Caco-2 (cell line): ENCODE measurements around the gene LRRC36. TPM values are rescaled to one million over a fixed set of nuclear protein-coding genes. Genes with fewer than 3 reads are reported as not detected.

ENCODE experiments used
- BruUV-seq: library from RNA; stranded (reverse); fragments of 400-500 nt; replicated peaks from 2 replicates; lab custom pipeline; 2021; lab: Mats Ljungman, UMichigan
- CTCF ChIA-PET: fragments of 300-600 bp; sonication (Branson Sonifier 250); formaldehyde crosslinking; loops from one replicate; lab custom pipeline; 2022; ENCODE audit warnings: antibody characterized with exemption; lab: Charles Lee
- POLR2A ChIA-PET: fragments of 300-600 bp; sonication (Branson Sonifier 250); formaldehyde crosslinking; loops from one replicate; lab custom pipeline; 2022; ENCODE audit warnings: antibody characterized with exemption; lab: Charles Lee
- DNase-seq, 2 experiments: peaks; one replicate each; pipeline versions ENCODE4 v3.0.0 to v3.0.0-alpha.2; 2020 to 2022
- H3K27me3 ChIP-seq: replicated peaks from 2 replicates; pipeline ENCODE4 v1.6.0; 2011; ENCODE audit warnings: low read length; ENCODE audit not compliant: control insufficient read depth, insufficient read depth
- H3K36me3 ChIP-seq: 2 replicates; pipeline ENCODE4 v1.5.1; 2011; ENCODE audit warnings: low read length; ENCODE audit not compliant: control insufficient read depth, insufficient read depth
- H3K4me1 ChIP-seq: fragments of 250-450 bp; sonication (Bioruptor Pico); 2 replicates; pipeline ENCODE4 v1.5.1; 2020; ENCODE audit warnings: mild to moderate bottlenecking
- H3K4me3 ChIP-seq: 2 replicates; pipeline ENCODE4 v1.5.1; 2011; ENCODE audit warnings: low read depth, mild to moderate bottlenecking, control low read depth, low read length
- H3K9me3 ChIP-seq: fragments of 250-450 bp; sonication (Bioruptor Pico); 2 replicates; pipeline ENCODE4 v1.5.1; 2020; ENCODE audit warnings: mild to moderate bottlenecking, moderate library complexity
- H3K27ac Mint-ChIP-seq: one replicate; pipeline ENCODE4 v1.8.0; 2022; ENCODE audit warnings: mixed read lengths; ENCODE audit not compliant: unreplicated experiment
- H3K27me3 Mint-ChIP-seq: one replicate; pipeline ENCODE4 v1.8.0; 2022; ENCODE audit warnings: mixed read lengths; ENCODE audit not compliant: insufficient read depth, unreplicated experiment
- H3K36me3 Mint-ChIP-seq: one replicate; pipeline ENCODE4 v1.8.0; 2022; ENCODE audit warnings: mild to moderate bottlenecking, mixed read lengths; ENCODE audit not compliant: insufficient read depth, unreplicated experiment
- H3K4me1 Mint-ChIP-seq: one replicate; pipeline ENCODE4 v1.8.0; 2022; ENCODE audit warnings: low read depth, mixed read lengths; ENCODE audit not compliant: unreplicated experiment
- H3K4me3 Mint-ChIP-seq: one replicate; pipeline ENCODE4 v1.8.0; 2022; ENCODE audit warnings: mild to moderate bottlenecking, moderate library complexity, mixed read lengths; ENCODE audit not compliant: unreplicated experiment
- H3K9me3 Mint-ChIP-seq: one replicate; pipeline ENCODE4 v1.8.0; 2022; ENCODE audit warnings: mixed read lengths; ENCODE audit not compliant: unreplicated experiment
- intact Hi-C: fragments of 100-400 bp; cut with micrococcal nuclease; formaldehyde crosslinking; loops from one replicate; pipeline ENCODE4 v1.10.0; 2022; ENCODE audit not compliant: unreplicated experiment
- total RNA-seq: library from RNA; stranded (reverse); gene quantifications from 2 replicates; pipeline ENCODE4 v1.2.3, GENCODE V29; 2022
- TF ChIP-seq, protein P1 (sequence below), 2 experiments: fragments of 200-600 bp in 1 of 2; IDR thresholded peaks; 1 replicate in 1 of 2; 2 replicates in 1 of 2; pipeline versions ENCODE4 v1.5.1 to v1.8.0; 2011 to 2022; ENCODE audit warnings: antibody characterized with exemption in 1 of 2, control low read depth in 1 of 2, inconsistent platforms in 1 of 2, low read depth in 1 of 2, low read length in 1 of 2, mild to moderate bottlenecking in 1 of 2, moderate library complexity in 1 of 2; ENCODE audit not compliant: insufficient read depth in 1 of 2, severe bottlenecking in 1 of 2, unreplicated experiment in 1 of 2

The LRRC36 gene
- total RNA-seq, 1 experiment from 2014 or later, result not detected

DNA sequence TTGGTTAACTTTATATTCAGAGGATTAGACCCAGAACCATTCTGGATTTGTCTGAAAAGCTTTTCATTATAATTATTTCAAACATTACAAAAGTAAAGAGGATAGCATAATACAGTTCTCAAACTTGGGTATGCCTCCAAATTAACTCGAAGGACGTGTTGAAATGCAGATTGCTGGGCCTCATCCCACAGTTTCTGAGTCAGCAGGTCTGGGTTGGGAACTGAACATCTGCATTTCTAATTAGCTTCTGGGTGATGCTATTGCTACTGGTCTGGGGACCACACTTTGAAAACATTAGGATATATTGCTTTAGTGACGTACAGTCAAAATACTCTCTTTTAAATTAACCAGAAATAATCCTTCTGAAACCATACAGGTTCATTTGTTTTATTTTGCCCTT, 56.7 kb downstream of the LRRC36 start:
- ChIA-PET CTCF (interaction anchor here (1.3 kb wide), 2 partner anchors 10 to 45 kb away, joined by 3 read pairs; partner anchors contain the start of gene TPPP3), POLR2A (no interaction called here)
- TF ChIP-seq, protein P1, sequence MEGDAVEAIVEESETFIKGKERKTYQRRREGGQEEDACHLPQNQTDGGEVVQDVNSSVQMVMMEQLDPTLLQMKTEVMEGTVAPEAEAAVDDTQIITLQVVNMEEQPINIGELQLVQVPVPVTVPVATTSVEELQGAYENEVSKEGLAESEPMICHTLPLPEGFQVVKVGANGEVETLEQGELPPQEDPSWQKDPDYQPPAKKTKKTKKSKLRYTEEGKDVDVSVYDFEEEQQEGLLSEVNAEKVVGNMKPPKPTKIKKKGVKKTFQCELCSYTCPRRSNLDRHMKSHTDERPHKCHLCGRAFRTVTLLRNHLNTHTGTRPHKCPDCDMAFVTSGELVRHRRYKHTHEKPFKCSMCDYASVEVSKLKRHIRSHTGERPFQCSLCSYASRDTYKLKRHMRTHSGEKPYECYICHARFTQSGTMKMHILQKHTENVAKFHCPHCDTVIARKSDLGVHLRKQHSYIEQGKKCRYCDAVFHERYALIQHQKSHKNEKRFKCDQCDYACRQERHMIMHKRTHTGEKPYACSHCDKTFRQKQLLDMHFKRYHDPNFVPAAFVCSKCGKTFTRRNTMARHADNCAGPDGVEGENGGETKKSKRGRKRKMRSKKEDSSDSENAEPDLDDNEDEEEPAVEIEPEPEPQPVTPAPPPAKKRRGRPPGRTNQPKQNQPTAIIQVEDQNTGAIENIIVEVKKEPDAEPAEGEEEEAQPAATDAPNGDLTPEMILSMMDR (IDR thresholded peaks at IDR 0.05; ENCODE audit: insufficient read depth in 1 of 2, low read depth in 1 of 2, low read length in 1 of 2, severe bottlenecking in 1 of 2, unreplicated experiment in 1 of 2), result no peak
- Mint-ChIP-seq H3K4me3 (no peak overlapping the region), H3K9me3 (no peaks in the 10 kb centered on the region), H3K36me3 (no peaks in the 10 kb centered on the region), H3K27me3 (no peaks in the 10 kb centered on the region), H3K27ac (no peak overlapping the region), H3K4me1 (no peaks in the 10 kb centered on the region)
- intact Hi-C loops, result no loop called here
- Histone ChIP-seq H3K4me3 (no peak overlapping the region), H3K4me1 (no peaks in the 10 kb centered on the region), H3K9me3 (no peaks in the 10 kb centered on the region), H3K36me3 (no peaks in the 10 kb centered on the region), H3K27me3 (no peaks in the 10 kb centered on the region)
- DNase-seq, result no peak
- no TSS peak for BruUV-seq

DNA sequence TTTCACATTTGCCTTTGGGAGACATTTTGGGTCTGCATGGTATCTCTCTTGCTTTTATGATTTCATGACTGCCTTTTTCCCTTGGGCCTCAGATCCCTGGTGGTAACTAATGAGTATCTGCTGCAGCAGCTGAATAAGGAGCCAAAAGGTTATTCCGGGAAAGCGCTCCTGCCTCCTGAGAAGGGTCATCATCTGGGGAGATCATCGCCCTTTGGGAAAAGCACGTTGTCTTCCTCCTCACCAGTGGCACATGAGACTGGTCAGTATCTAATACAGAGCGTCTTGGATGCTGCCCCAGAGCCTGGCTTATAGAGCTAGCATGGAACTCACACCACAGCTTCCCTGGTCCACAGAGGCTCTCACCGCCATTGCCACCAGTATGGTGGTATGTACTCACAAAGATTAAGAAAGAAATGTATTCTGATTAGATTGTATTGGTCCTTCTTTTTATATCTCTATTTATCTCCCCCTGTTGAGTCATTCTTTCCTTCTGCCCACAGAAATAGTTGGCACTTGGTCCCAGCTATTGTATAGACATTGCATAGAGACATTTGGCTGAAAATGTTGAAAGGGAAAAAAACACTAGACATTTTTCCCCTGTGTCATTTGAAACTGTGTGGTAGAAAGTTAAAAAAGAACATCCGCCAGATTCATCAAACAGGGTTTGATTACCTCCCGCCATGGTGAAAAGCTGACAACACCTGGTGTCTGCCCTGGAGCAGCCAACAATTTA, 58.3 kb downstream of the LRRC36 start:
- Histone ChIP-seq H3K4me3 (no peak overlapping the region), H3K4me1 (no peaks in the 10 kb centered on the region), H3K9me3 (no peaks in the 10 kb centered on the region), H3K36me3 (no peaks in the 10 kb centered on the region), H3K27me3 (no peaks in the 10 kb centered on the region)
- no TSS peak for BruUV-seq
- DNase-seq, result no peak
- intact Hi-C loops, result no loop called here
- CTCF ChIA-PET, result no interaction called here
- POLR2A ChIA-PET, result no interaction called here
- no peaks in the 10 kb centered on the region for H3K36me3 Mint-ChIP-seq
- TF ChIP-seq, protein P1 (IDR thresholded peaks at IDR 0.05; ENCODE audit: insufficient read depth in 1 of 2, low read depth in 1 of 2, low read length in 1 of 2, severe bottlenecking in 1 of 2, unreplicated experiment in 1 of 2), result no peak
- H3K9me3 Mint-ChIP-seq, result no peaks in the 10 kb centered on the region
- H3K4me3 Mint-ChIP-seq, result no peak overlapping the region
- H3K27ac Mint-ChIP-seq, result no peak overlapping the region
- no peaks in the 10 kb centered on the region for H3K4me1 Mint-ChIP-seq
- no peaks in the 10 kb centered on the region for H3K27me3 Mint-ChIP-seq

DNA sequence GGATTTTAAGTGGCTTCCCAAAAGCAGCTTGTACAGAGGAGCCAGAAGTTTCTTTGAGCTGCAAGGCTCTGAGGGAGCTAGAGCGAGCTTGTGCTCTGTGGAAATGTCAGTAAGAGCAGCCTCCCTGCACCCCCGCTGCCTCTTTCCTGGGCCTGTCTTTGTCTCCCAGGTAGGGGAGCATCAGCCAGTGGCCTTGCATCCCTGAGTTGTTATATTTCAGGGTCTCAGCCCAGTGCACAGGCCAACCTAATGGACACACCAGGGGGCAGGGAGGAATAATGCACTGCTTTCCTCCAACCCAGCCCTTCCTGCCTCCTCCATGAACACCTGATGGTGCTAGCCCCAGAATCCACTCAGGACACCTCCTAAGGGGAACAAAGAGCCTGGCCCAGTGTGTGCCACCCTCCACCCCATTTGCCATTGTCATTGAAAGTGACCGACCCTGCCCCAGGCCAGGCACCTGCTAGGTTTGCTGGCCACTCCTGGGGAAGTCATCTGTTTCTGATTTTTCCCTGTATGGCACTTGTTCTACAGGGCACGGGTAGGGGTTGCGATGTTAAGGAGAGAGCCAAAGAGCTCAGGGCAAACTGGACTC, 60.3 kb downstream of the LRRC36 start:
- Mint-ChIP-seq H3K9me3 (no peaks in the 10 kb centered on the region), H3K27ac (no peak overlapping the region), H3K4me3 (no peak overlapping the region), H3K27me3 (no peaks in the 10 kb centered on the region), H3K4me1 (no peaks in the 10 kb centered on the region), H3K36me3 (no peaks in the 10 kb centered on the region)
- intact Hi-C loops, result no loop called here
- Histone ChIP-seq H3K9me3 (no peaks in the 10 kb centered on the region), H3K36me3 (no peaks in the 10 kb centered on the region), H3K4me1 (no peaks in the 10 kb centered on the region), H3K27me3 (no peaks in the 10 kb centered on the region), H3K4me3 (no peak overlapping the region)
- POLR2A ChIA-PET, result interaction anchor here (0.6 kb wide), 1 partner anchor 48 kb away, joined by 5 read pairs; no protein-coding TSS in a partner anchor
- DNase-seq, result no peak
- CTCF ChIA-PET, result interaction anchor here (0.6 to 0.9 kb wide), 2 partner anchors 20 to 60 kb away, joined by 3 read pairs; no protein-coding TSS in a partner anchor
- no TSS peak for BruUV-seq
- TF ChIP-seq, protein P1 (IDR thresholded peaks at IDR 0.05; ENCODE audit: insufficient read depth in 1 of 2, low read depth in 1 of 2, low read length in 1 of 2, severe bottlenecking in 1 of 2, unreplicated experiment in 1 of 2), result no peak
